ENCODE results near the gene ALDH3A1. TPM values are rescaled to one million over a fixed set of nuclear protein-coding genes. Genes with fewer than 3 reads are reported as not detected.

Gene ALDH3A1
- polyA plus RNA-seq, 2 of the 4 experiments (the other 2 are of a cell fraction) = 959 to 1,190 TPM

GRCh38 chr17:19705201-19705600, 42.9 kb downstream of the ALDH3A1 start:
- ATAC-seq = no peak
- FAIRE-seq = no peak
- no peaks in the 10 kb centered on the region for H3K9me3 ChIP-seq
- DNase-seq (ENCODE audit: low read depth in 1 of 2, low spot score in 1 of 2) = no peak
- H3K4me2 ChIP-seq = no peak overlapping the region
- no peak overlapping the region for H3K4me3 ChIP-seq
- H3K27ac ChIP-seq = no peak overlapping the region
- H3K4me1 ChIP-seq = peaks cover 7% of the 10 kb centered on the region; the same call in 1 of the 3 replicates
- ChIA-PET CTCF (interaction anchor here (1.5 to 1.6 kb wide), 2 partner anchors 14 to 61 kb away, joined by 3 to 6 read pairs; no protein-coding TSS in a partner anchor), POLR2A (interaction anchor here (0.7 to 1.5 kb wide), 2 partner anchors 57 to 59 kb away, joined by 4 read pairs; partner anchors contain the start of gene ALDH3A2)
- WGBS (ENCODE audit: missing lambda C conversion rate) = 90% methylated on average over 13 of the region's 13 CpGs
- TF ChIP-seq KDM5A (IDR thresholded peaks at IDR 0.05) (no peak), JUN (IDR thresholded peaks at IDR 0.05) (no peak), ZC3H11A (IDR thresholded peaks at IDR 0.05) (no peak), HOXA7 (CRISPR knock-in tag; IDR thresholded peaks at IDR 0.05) (no peak), CEBPB (IDR thresholded peaks at IDR 0.05) (no peak), HEYL (CRISPR knock-in tag; IDR thresholded peaks at IDR 0.05) (no peak), GATA3 (IDR thresholded peaks at IDR 0.05; ENCODE audit: borderline replicate concordance) (no peak), ZSCAN20 (CRISPR knock-in tag; IDR thresholded peaks at IDR 0.05) (no peak), FOXS1 (CRISPR knock-in tag; IDR thresholded peaks at IDR 0.05) (no peak), ELK1 (IDR thresholded peaks at IDR 0.05; ENCODE audit: low read depth, low read length) (no peak), MAZ (IDR thresholded peaks at IDR 0.05; ENCODE audit: borderline replicate concordance, low read depth, low read length) (no peak), NPAS2 (CRISPR knock-in tag; IDR thresholded peaks at IDR 0.05; ENCODE audit: borderline replicate concordance) (no peak), FOSL2 (IDR thresholded peaks at IDR 0.05) (no peak), FOSL2 (CRISPR knock-in tag; IDR thresholded peaks at IDR 0.05) (no peak), CTCF (IDR thresholded peaks at IDR 0.05) (no peak)

GRCh38 chr17:19703828-19704613, 44.1 kb downstream of the ALDH3A1 start:
- 75% methylated on average over 14 of the region's 17 CpGs for WGBS (ENCODE audit: missing lambda C conversion rate)
- peak overlapping the region in 1 of 2 experiments; percentile 59; a peak in 3 of 6 replicates for H3K27ac ChIP-seq
- H3K9me3 ChIP-seq = no peaks in the 10 kb centered on the region
- H3K4me3 ChIP-seq = no peak overlapping the region
- ATAC-seq = peak in 1 of 2 experiments; percentile 33; a peak in 2 of 6 replicates
- no peak for DNase-seq (ENCODE audit: low read depth in 1 of 2, low spot score in 1 of 2)
- ChIA-PET POLR2A (interaction anchor here (1.5 kb wide), 1 partner anchor 55 kb away, joined by 4 read pairs; the partner anchor contains the start of gene ALDH3A2), CTCF (interaction anchor here (0.8 to 1.6 kb wide), 6 partner anchors 9 to 191 kb away, joined by 3 to 6 read pairs (median 3); no protein-coding TSS in a partner anchor)
- no peak for FAIRE-seq
- H3K4me2 ChIP-seq = no peak overlapping the region
- peaks cover 7% of the 10 kb centered on the region; the same call in 1 of the 3 replicates for H3K4me1 ChIP-seq
- TF ChIP-seq CBX2 (IDR thresholded peaks at IDR 0.05; ENCODE audit: borderline replicate concordance, low read depth) (no peak), HMGXB4 (CRISPR knock-in tag; IDR thresholded peaks at IDR 0.05; ENCODE audit: borderline replicate concordance) (no peak), TFCP2L1 (CRISPR knock-in tag; IDR thresholded peaks at IDR 0.05) (no peak), RFX5 (IDR thresholded peaks at IDR 0.05) (no peak), JUNB (IDR thresholded peaks at IDR 0.05) (no peak), BCL3 (IDR thresholded peaks at IDR 0.05) (no peak), ATOH8 (CRISPR knock-in tag; IDR thresholded peaks at IDR 0.05; ENCODE audit: low read depth) (no peak), JUN (IDR thresholded peaks at IDR 0.05) (no peak), HEYL (CRISPR knock-in tag; IDR thresholded peaks at IDR 0.05) (no peak), NR3C1 (IDR thresholded peaks at IDR 0.05) (no peak), ZC3H11A (IDR thresholded peaks at IDR 0.05) (no peak), RNF2 (IDR thresholded peaks at IDR 0.05; ENCODE audit: borderline replicate concordance, low read depth) (no peak), USF2 (IDR thresholded peaks at IDR 0.05) (no peak), SREBF2 (IDR thresholded peaks at IDR 0.05) (no peak), PHF8 (IDR thresholded peaks at IDR 0.05; ENCODE audit: borderline replicate concordance, low read depth) (no peak)

All from A549 (cell line).